ENCODE data around the gene HLA-B. TPM values are rescaled to one million over a fixed set of nuclear protein-coding genes. Genes with fewer than 3 reads are reported as not detected.
A peak's percentile ranks its signal among the peaks of the same experiment; 100 is the strongest.
"Not testable (repeated sequence)": the region's sequence is repeated elsewhere in the genome, so short reads cannot be mapped to it uniquely, and the experiment has no call there.

The HLA-B gene
- total RNA-seq, 1 donor from 2014 or later: 291 TPM

GRCh38 chr6:31385041-31385440 is 28.1 kb upstream of the HLA-B start:
- ATAC-seq: no peak
- DNase-seq (ENCODE audit: low spot score): no peak

DNA sequence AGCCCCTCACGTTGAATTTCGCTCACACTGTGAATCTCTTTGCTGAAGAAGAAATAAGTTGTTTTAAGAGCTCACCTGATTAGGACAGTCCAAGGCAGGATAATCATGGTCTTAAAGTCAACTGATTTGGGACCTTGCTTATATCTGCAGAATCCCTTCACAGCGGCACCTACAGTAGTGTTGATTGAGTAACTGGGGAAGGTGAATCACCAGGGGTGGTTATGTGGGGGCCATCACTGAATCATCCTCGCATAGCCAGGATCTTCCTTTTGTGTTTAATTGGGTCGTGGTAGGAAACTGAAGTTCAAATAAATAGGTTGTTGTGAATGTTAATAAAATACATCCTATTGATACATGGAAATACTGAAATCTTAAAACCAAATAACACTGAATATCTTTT is 26.2 kb upstream of the HLA-B start:
- ATAC-seq: no peak
- DNase-seq (ENCODE audit: low spot score): no peak

DNA sequence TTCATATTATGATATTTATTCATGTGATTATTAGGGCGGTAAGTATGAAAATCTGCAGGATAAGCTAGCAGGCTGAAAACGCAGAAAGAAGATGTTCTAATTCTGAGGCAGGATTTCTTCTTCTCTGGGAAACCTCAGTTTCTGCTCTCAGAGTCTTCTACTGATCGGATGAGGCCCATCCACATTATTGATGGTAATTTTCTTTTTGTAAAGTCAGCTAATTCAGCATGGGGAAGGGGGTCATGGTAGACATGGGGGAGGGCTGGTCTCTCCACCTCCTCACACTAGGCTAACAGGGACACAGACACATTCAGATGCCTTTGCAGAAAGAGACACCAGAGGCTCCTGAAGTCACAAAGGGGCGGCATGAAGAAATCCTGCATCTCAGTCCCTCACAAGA is 24.7 kb upstream of the HLA-B start:
- ATAC-seq: no peak
- DNase-seq (ENCODE audit: low spot score): no peak

GRCh38 chr6:31379850-31380249 is 22.9 kb upstream of the HLA-B start:
- DNase-seq (ENCODE audit: low spot score): no peak
- no peak for ATAC-seq

DNA sequence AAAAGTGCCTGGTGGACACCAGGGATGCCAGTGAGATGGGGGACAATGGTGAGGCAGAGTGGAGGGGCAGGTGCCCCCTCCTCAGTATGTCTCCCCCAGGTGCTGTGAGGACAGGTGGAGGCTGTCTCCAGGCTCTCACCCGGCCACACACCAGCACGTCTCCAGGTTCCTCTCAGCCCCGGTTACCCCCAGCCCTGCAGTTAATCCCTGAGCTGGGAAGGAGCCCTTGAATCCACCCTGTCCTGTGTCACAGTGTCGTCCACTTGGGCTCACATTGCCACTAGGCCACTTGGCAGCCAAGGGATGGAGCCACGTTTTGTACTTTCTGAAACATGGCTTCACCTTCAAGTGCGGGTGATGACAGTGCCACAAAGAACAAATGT is 21.7 kb upstream of the HLA-B start:
- no peak for ATAC-seq
- DNase-seq (ENCODE audit: low spot score): no peak

- no peak for DNase-seq (ENCODE audit: low spot score)
- peak; percentile 48 for ATAC-seq
These were observed 21.2 kb upstream of the HLA-B start for GRCh38 chr6:31378062-31378720.

DNA sequence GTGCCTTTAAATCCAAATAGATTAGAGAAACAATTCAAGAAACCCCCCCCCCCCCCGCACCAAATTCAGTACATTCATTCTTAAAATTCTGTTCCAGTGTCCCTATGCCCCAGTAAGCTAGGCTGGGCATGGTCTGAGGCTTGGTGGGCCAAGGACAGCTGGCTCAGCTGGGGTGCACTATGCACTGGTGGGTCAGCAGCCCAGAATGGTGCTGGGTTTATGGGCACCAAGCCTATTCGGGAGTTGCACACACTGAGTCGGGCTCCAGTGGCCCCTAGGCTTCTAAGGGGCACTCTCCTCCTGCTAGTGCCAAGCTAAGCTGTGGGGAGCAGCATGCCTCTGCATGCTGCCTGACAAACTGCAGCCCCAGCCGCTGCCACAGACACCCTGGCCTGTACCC is 20.1 kb upstream of the HLA-B start:
- no peak for DNase-seq (ENCODE audit: low spot score)
- no peak for ATAC-seq

- no peak for ATAC-seq
- DNase-seq (ENCODE audit: low spot score): no peak
These were observed 18.7 kb upstream of the HLA-B start for GRCh38 chr6:31375699-31376098.

GRCh38 chr6:31374118-31374517 is 17.1 kb upstream of the HLA-B start:
- not testable (repeated sequence) for DNase-seq (ENCODE audit: low spot score); ATAC-seq

DNA sequence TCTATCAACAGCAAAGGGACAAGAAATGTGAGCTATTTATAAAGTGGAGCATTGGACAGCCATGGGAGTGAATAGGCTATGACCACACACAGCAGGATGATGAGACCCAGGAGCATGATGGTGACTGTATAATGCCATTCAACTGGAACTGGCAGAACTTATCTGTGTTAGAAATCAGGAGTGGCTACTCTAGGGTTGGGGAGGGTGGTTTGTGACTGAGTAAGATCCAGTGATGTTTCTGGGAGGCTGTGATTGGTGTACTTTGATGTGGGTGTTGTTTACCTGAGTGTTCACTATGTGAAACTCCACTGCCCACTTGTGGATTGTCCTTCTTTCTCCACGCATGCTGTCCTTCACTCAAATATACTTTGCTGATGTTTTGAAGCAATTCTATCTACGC is 11.5 kb upstream of the HLA-B start:
- DNase-seq (ENCODE audit: low spot score) (no peak), ATAC-seq (no peak)

GRCh38 chr6:31366693-31367470 is 9.9 kb upstream of the HLA-B start:
- peak; percentile 100 for ATAC-seq
- DNase-seq (ENCODE audit: low spot score): peak; percentile 92

GRCh38 chr6:31365864-31366263 is 8.9 kb upstream of the HLA-B start:
- no peak for DNase-seq (ENCODE audit: low spot score)
- ATAC-seq: no peak

DNA sequence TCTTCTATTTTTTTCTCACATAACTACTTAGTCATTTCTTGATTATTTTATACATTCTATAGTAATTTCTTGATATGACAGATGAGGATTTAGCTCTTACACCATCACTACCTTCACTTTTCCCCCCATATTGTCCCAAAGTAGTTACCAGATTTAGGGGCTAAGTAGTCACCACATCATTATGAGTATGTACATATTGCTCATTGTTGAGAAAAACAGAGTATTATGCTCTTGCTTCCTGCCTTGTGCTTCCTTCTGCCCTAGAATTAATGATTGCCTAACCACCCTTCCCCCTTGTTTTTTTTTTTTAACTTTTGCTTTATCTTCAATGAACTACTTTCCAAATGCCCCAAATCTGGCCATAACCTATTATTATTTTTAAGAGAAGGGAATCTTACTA is 6.8 kb upstream of the HLA-B start:
- no peak for DNase-seq (ENCODE audit: low spot score)
- no peak for ATAC-seq

DNA sequence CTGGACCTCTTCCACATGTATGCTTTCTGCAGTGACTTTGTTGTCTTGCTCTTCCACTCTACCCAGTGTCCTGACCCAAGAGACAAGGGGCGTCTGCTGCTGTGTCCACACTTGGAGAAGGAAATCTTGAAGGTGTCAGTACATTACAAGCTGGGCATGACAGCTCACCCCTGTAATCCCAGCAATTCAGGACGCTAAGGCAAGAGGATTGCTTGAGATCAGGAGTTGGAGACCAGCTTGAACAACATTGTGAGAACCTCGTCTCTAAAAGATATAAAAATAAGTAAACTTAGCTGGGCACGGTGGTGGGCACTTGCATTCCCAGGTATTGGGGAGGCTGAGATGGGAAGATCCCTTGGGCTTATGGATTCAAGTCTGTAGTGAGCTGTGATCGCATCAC is 5.8 kb upstream of the HLA-B start:
- ATAC-seq (no peak), DNase-seq (ENCODE audit: low spot score) (no peak)

GRCh38 chr6:31359581-31359980 is 2.6 kb upstream of the HLA-B start:
- DNase-seq (ENCODE audit: low spot score) (no peak), ATAC-seq (no peak)

DNA sequence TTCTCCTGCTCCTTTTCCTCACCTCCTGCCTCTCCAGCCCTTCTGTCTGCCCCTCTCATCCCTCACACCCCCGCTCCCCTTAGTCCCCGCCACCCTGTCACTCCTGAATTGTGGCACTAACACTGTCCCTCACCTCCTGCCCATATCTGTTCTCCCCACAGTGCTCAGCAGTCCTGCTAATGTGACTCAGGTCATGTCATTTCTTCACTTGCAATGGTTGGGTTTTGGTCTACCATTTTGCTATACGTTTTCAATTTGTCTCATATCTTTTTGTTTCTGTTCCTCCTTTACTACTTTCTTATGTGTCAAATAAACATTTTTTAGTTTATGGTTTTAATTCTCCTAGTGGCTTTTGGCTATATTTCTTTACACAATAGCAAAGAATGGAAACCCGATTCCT is 1.3 kb upstream of the HLA-B start:
- no peak for DNase-seq (ENCODE audit: low spot score)
- no peak for ATAC-seq

DNA sequence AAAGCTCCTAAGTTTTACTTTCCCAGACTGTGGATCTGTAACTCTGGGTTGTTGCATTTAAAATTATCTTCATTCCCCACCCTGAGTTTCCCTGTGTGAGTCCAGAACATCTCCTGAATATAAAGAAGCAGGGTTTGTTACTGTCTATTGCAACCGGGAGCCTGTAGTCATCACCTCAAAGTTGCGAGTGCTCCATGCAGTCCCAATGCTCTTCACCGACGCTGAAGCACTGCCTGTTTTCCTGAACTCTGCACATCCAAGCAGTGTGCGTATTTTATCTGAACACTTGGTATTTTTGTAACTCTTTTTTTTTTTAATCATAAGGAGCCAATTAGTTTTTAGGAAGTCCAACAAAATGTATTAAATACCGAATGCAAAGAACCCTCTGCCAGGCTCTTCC is 907 bp upstream of the HLA-B start:
- DNase-seq (ENCODE audit: low spot score) (no peak), ATAC-seq (peak; percentile 19)

- DNase-seq (ENCODE audit: low spot score): peak; percentile 63
These were observed 598 bp downstream of the HLA-B start for GRCh38 chr6:31356216-31356945.

DNA sequence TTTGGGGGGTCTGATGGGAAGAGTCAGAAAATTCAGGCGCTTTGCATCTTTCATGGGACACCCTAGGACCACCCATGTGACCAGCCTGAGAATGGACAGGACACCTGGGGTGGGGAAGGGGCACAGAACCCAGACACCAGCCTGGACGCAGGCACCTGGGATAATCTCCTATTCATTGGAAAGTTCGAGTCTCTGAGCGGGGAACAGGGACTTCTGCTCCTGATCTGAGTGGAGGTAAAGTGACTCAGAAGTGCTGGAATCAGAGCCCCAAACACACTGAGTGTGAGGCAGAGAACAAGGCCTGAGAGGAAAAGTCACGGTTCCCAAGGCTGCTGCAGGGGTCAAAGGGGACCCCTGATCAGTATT is 1.4 kb downstream of the HLA-B start:
- DNase-seq (ENCODE audit: low spot score) (no peak), ATAC-seq (no peak)

More at GRCh38 chr6:31356216-31356945, 598 bp downstream of the HLA-B start:
- peak; percentile 68 for ATAC-seq

- no peak for ATAC-seq
- no peak for DNase-seq (ENCODE audit: low spot score)
These were observed 2.0 kb downstream of the HLA-B start for GRCh38 chr6:31354864-31355582.

- DNase-seq (ENCODE audit: low spot score) (no peak), ATAC-seq (no peak)
These were observed 2.7 kb downstream of the HLA-B start for GRCh38 chr6:31354158-31354863.

Data from left lobe of liver (tissue), 2 donors.